HepG2 (cell line): ENCODE measurements around the gene ORM1. TPM values are rescaled to one million over a fixed set of nuclear protein-coding genes. Genes with fewer than 3 reads are reported as not detected.

Source experiments
- GATAD2A ChIP-seq: IDR thresholded peaks from 2 replicates; pipeline ENCODE4 v1.6.1; 2016
- GFI1 ChIP-seq: sonication (generic); formaldehyde crosslinking; IDR thresholded peaks from 2 replicates; pipeline ENCODE4 v1.5.0; 2020; ENCODE audit warnings: missing genetic modification reagents, mild to moderate bottlenecking, borderline replicate concordance
- IRF2 ChIP-seq: IDR thresholded peaks from 2 replicates; pipeline ENCODE4 v1.6.1; 2018; ENCODE audit warnings: missing genetic modification reagents, missing compliant biosample characterization
- NCOA2 ChIP-seq: sonication (generic); formaldehyde crosslinking; IDR thresholded peaks from 2 replicates; pipeline ENCODE4 v1.8.0; 2022; ENCODE audit warnings: inconsistent platforms
- NFE2L2 ChIP-seq: fragments of 150-350 bp; IDR thresholded peaks from 2 replicates; pipeline ENCODE4 v1.6.1; 2014; ENCODE audit warnings: low read length
- NONO ChIP-seq, 2 experiments: fragments of 450-650 bp in 1 of 2; sonication (generic) in 1 of 2; formaldehyde crosslinking in 1 of 2; IDR thresholded peaks in 1 of 2; conservative IDR thresholded peaks in 1 of 2; 2 replicates each; pipeline versions ENCODE4 v1.6.1 to v1.8.0; 2017 to 2022; ENCODE audit warnings: mild to moderate bottlenecking in 1 of 2, missing genetic modification reagents in 1 of 2, moderate library complexity in 1 of 2
- SMC3 ChIP-seq: IDR thresholded peaks from 2 replicates; pipeline ENCODE4 v1.6.1; 2011; ENCODE audit warnings: low read length, improper control_type of control experiment
- ZNF136 ChIP-seq: sonication (generic); formaldehyde crosslinking; IDR thresholded peaks from 2 replicates; pipeline ENCODE4 v1.8.1; 2022; ENCODE audit warnings: low read depth, mild to moderate bottlenecking, moderate library complexity, missing genetic modification reagents
- ZNF337 ChIP-seq: sonication (generic); formaldehyde crosslinking; IDR thresholded peaks from 2 replicates; pipeline ENCODE4 v1.5.1; 2020; ENCODE audit warnings: missing genetic modification reagents, low read depth, mild to moderate bottlenecking, borderline replicate concordance
- ZNF546 ChIP-seq: sonication (generic); formaldehyde crosslinking; conservative IDR thresholded peaks from 2 replicates; pipeline ENCODE4 v1.8.1; 2023; ENCODE audit warnings: mild to moderate bottlenecking, missing genetic modification reagents
- ZNF552 ChIP-seq: sonication (generic); formaldehyde crosslinking; IDR thresholded peaks from 2 replicates; pipeline ENCODE4 v1.9.0; 2022; ENCODE audit warnings: missing genetic modification reagents, mild to moderate bottlenecking, borderline replicate concordance
- ZNF629 ChIP-seq: sonication (generic); formaldehyde crosslinking; conservative IDR thresholded peaks from 2 replicates; pipeline ENCODE4 v1.5.0; 2020; ENCODE audit warnings: missing genetic modification reagents
- polyA plus RNA-seq, 8 experiments: library from polyadenylated mRNA; depleted of rRNA in 3 of 8; stranded (reverse) in 7 of 8; unstranded in 1 of 8; fragments of >200 nt; fragmentation: Illumina TruSeq in 4 of 8; extraction: Trizol in 4 of 8; gene quantifications; 2 replicates each; pipeline versions ENCODE4 v1.2.1 to v1.2.3, GENCODE V29; 2011 to 2016; ENCODE audit warnings: low read depth in 4 of 8, missing spikeins in 1 of 8, mixed read lengths in 1 of 8; ENCODE audit not compliant: insufficient read depth in 1 of 8
- total RNA-seq, 5 experiments: library from RNA; depleted of rRNA; stranded (reverse); fragments of >200 nt; fragmentation: Illumina TruSeq; extraction: Trizol; gene quantifications; 2 replicates each; pipeline ENCODE4 v1.2.3, GENCODE V29; 2016; ENCODE audit warnings: low read depth in 1 of 5
- TF ChIP-seq, protein P1 (sequence below): sonication (generic); formaldehyde crosslinking; IDR thresholded peaks from 2 replicates; pipeline ENCODE4 v1.4.0; 2020; ENCODE audit warnings: missing genetic modification reagents
- TF ChIP-seq, protein P2 (sequence below): sonication (generic); formaldehyde crosslinking; IDR thresholded peaks from 2 replicates; pipeline ENCODE4 v1.5.0; 2020; ENCODE audit warnings: mild to moderate bottlenecking, missing genetic modification reagents, borderline replicate concordance
- TF ChIP-seq, protein P3 (sequence below): IDR thresholded peaks from 2 replicates; pipeline ENCODE4 v1.6.1; 2016; ENCODE audit warnings: missing genetic modification reagents, missing compliant biosample characterization
- TF ChIP-seq, protein P4 (sequence below): sonication (generic); formaldehyde crosslinking; conservative IDR thresholded peaks from 2 replicates; pipeline ENCODE4 v1.8.0; 2022; ENCODE audit warnings: low read depth, missing genetic modification reagents

The ORM1 gene
- total and polyA plus RNA-seq, 2 of the 13 experiments (the other 11 are each of a cell fraction or from before 2014, with no cell fraction given): 699 to 1,180 TPM

DNA sequence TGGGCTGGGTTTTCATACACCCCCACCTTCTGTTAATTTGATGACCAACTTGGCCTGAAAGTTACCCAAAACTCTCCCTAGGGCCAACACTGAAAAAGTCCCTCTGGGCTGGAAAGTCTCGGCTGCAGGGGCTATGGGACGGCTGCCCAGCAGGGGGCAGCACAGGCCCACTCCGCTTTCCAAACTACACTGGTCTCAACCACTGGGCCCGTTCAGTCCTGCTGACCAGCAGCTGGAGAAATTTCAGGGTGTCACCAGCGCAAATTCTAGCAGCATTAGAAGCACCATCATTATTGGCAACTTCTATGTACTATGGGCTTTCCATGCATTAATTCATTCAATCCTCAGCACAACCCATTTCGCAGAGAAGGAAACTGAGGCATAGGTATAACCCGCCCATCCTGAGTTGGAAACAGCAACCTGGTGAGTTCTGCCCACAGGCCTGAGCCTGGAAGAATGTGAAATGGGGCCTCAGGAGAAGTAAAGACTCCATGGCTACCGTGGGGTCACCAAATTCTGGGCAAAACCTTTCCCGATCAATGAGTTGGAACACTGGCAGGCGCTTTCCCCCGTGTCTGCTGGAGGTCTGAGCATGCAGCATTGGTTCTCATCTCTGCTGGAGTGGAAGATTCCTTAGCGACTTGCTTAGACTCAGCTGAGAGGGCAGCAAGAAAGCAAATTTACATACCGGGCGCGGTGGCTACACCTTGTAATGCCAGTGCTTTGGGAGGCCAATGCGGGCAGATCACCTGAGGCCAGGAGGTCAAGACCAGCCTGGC lies 16.4 kb downstream of the ORM1 start (continued):
- TF ChIP-seq, protein P1, sequence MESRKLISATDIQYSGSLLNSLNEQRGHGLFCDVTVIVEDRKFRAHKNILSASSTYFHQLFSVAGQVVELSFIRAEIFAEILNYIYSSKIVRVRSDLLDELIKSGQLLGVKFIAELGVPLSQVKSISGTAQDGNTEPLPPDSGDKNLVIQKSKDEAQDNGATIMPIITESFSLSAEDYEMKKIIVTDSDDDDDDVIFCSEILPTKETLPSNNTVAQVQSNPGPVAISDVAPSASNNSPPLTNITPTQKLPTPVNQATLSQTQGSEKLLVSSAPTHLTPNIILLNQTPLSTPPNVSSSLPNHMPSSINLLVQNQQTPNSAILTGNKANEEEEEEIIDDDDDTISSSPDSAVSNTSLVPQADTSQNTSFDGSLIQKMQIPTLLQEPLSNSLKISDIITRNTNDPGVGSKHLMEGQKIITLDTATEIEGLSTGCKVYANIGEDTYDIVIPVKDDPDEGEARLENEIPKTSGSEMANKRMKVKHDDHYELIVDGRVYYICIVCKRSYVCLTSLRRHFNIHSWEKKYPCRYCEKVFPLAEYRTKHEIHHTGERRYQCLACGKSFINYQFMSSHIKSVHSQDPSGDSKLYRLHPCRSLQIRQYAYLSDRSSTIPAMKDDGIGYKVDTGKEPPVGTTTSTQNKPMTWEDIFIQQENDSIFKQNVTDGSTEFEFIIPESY (CRISPR knock-in tag): peak; percentile 39; the same call in 1 of the 2 replicates
- TF ChIP-seq IRF2 (CRISPR knock-in tag) (0 out of 2 replicates have a peak, but pooled peaks have one; percentile 23), GFI1 (no peak), ZNF546 (CRISPR knock-in tag) (no peak), ZNF629 (CRISPR knock-in tag) (peak; percentile 91), ZNF136 (CRISPR knock-in tag) (no peak), NONO (IDR thresholded peaks at IDR 0.05) (no peak), NONO (CRISPR knock-in tag; conservative IDR thresholded peaks at IDR 0.05) (no peak), ZNF337 (CRISPR knock-in tag) (no peak), NCOA2 (CRISPR knock-in tag) (no peak), ZNF552 (CRISPR knock-in tag) (no peak), GATAD2A (CRISPR knock-in tag) (no peak), NFE2L2 (no peak), SMC3 (peak; percentile 67; the same call in 1 of the 2 replicates)
- TF ChIP-seq, protein P2, sequence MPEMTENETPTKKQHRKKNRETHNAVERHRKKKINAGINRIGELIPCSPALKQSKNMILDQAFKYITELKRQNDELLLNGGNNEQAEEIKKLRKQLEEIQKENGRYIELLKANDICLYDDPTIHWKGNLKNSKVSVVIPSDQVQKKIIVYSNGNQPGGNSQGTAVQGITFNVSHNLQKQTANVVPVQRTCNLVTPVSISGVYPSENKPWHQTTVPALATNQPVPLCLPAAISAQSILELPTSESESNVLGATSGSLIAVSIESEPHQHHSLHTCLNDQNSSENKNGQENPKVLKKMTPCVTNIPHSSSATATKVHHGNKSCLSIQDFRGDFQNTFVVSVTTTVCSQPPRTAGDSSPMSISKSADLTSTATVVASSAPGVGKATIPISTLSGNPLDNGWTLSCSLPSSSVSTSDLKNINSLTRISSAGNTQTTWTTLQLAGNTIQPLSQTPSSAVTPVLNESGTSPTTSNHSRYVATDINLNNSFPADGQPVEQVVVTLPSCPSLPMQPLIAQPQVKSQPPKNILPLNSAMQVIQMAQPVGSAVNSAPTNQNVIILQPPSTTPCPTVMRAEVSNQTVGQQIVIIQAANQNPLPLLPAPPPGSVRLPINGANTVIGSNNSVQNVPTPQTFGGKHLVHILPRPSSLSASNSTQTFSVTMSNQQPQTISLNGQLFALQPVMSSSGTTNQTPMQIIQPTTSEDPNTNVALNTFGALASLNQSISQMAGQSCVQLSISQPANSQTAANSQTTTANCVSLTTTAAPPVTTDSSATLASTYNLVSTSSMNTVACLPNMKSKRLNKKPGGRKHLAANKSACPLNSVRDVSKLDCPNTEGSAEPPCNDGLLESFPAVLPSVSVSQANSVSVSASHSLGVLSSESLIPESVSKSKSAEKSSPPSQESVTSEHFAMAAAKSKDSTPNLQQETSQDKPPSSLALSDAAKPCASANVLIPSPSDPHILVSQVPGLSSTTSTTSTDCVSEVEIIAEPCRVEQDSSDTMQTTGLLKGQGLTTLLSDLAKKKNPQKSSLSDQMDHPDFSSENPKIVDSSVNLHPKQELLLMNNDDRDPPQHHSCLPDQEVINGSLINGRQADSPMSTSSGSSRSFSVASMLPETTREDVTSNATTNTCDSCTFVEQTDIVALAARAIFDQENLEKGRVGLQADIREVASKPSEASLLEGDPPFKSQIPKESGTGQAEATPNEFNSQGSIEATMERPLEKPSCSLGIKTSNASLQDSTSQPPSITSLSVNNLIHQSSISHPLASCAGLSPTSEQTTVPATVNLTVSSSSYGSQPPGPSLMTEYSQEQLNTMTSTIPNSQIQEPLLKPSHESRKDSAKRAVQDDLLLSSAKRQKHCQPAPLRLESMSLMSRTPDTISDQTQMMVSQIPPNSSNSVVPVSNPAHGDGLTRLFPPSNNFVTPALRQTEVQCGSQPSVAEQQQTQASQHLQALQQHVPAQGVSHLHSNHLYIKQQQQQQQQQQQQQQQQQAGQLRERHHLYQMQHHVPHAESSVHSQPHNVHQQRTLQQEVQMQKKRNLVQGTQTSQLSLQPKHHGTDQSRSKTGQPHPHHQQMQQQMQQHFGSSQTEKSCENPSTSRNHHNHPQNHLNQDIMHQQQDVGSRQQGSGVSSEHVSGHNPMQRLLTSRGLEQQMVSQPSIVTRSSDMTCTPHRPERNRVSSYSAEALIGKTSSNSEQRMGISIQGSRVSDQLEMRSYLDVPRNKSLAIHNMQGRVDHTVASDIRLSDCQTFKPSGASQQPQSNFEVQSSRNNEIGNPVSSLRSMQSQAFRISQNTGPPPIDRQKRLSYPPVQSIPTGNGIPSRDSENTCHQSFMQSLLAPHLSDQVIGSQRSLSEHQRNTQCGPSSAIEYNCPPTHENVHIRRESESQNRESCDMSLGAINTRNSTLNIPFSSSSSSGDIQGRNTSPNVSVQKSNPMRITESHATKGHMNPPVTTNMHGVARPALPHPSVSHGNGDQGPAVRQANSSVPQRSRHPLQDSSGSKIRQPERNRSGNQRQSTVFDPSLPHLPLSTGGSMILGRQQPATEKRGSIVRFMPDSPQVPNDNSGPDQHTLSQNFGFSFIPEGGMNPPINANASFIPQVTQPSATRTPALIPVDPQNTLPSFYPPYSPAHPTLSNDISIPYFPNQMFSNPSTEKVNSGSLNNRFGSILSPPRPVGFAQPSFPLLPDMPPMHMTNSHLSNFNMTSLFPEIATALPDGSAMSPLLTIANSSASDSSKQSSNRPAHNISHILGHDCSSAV (CRISPR knock-in tag): no peak
- TF ChIP-seq, protein P3, sequence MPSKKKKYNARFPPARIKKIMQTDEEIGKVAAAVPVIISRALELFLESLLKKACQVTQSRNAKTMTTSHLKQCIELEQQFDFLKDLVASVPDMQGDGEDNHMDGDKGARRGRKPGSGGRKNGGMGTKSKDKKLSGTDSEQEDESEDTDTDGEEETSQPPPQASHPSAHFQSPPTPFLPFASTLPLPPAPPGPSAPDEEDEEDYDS (CRISPR knock-in tag): no peak
- TF ChIP-seq, protein P4, sequence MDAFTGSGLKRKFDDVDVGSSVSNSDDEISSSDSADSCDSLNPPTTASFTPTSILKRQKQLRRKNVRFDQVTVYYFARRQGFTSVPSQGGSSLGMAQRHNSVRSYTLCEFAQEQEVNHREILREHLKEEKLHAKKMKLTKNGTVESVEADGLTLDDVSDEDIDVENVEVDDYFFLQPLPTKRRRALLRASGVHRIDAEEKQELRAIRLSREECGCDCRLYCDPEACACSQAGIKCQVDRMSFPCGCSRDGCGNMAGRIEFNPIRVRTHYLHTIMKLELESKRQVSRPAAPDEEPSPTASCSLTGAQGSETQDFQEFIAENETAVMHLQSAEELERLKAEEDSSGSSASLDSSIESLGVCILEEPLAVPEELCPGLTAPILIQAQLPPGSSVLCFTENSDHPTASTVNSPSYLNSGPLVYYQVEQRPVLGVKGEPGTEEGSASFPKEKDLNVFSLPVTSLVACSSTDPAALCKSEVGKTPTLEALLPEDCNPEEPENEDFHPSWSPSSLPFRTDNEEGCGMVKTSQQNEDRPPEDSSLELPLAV: no peak
